ENCODE data around the gene CR2.

GRCh38 chr1:207500306-207500705 is 46.2 kb downstream of the CR2 start:
- no peak for TF ChIP-seq POLR2A (IDR thresholded peaks at IDR 0.05)
- TF ChIP-seq, protein P1, sequence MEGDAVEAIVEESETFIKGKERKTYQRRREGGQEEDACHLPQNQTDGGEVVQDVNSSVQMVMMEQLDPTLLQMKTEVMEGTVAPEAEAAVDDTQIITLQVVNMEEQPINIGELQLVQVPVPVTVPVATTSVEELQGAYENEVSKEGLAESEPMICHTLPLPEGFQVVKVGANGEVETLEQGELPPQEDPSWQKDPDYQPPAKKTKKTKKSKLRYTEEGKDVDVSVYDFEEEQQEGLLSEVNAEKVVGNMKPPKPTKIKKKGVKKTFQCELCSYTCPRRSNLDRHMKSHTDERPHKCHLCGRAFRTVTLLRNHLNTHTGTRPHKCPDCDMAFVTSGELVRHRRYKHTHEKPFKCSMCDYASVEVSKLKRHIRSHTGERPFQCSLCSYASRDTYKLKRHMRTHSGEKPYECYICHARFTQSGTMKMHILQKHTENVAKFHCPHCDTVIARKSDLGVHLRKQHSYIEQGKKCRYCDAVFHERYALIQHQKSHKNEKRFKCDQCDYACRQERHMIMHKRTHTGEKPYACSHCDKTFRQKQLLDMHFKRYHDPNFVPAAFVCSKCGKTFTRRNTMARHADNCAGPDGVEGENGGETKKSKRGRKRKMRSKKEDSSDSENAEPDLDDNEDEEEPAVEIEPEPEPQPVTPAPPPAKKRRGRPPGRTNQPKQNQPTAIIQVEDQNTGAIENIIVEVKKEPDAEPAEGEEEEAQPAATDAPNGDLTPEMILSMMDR (IDR thresholded peaks at IDR 0.05) = no peak
- TF ChIP-seq EP300 (IDR thresholded peaks at IDR 0.05) = no peak

All from tibial nerve (tissue), 4 donors.